NOMO-1 treated with dmso at 0.1 percent for 144 hours (cell line): ENCODE measurements around the gene FALEC.

Source experiments
- DNase-seq: peaks from one replicate; lab custom pipeline; 2025; ENCODE audit not compliant: unreplicated experiment; lab: John Stamatoyannopoulos, UW

FALEC gene

GRCh38 chr1:150511985-150512660, 3.4 kb upstream of the FALEC start:
- DNase-seq: no peak

- no peak for DNase-seq
These were observed 2.7 kb upstream of the FALEC start for GRCh38 chr1:150512846-150513245.

- DNase-seq: no peak
These were observed 2.2 kb upstream of the FALEC start for GRCh38 chr1:150513351-150513791.

GRCh38 chr1:150514260-150514659, 1.3 kb upstream of the FALEC start:
- no peak for DNase-seq

GRCh38 chr1:150514913-150515327, 632 bp upstream of the FALEC start:
- no peak for DNase-seq

- no peak for DNase-seq
These were observed 569 bp downstream of the FALEC start for GRCh38 chr1:150516050-150516591.

GRCh38 chr1:150516616-150517015, 1.1 kb downstream of the FALEC start:
- DNase-seq: no peak

GRCh38 chr1:150521196-150521968, 5.8 kb downstream of the FALEC start:
- DNase-seq: no peak

- DNase-seq: no peak
These were observed 9.8 kb downstream of the FALEC start for GRCh38 chr1:150525348-150525747.

- DNase-seq: no peak
These were observed 12.6 kb downstream of the FALEC start for GRCh38 chr1:150528196-150528595.

- DNase-seq: no peak
These were observed 13.5 kb downstream of the FALEC start for GRCh38 chr1:150529017-150529416.

- DNase-seq: no peak
These were observed 15.1 kb downstream of the FALEC start for GRCh38 chr1:150530491-150531159.

GRCh38 chr1:150532860-150533259, 17.3 kb downstream of the FALEC start:
- no peak for DNase-seq

- DNase-seq: no peak
These were observed 18.4 kb downstream of the FALEC start for GRCh38 chr1:150534002-150534401.

GRCh38 chr1:150535511-150536287, 20.1 kb downstream of the FALEC start:
- DNase-seq: no peak

- no peak for DNase-seq
These were observed 21.5 kb downstream of the FALEC start for GRCh38 chr1:150536836-150537731.

GRCh38 chr1:150537732-150538684, 22.5 kb downstream of the FALEC start:
- DNase-seq: no peak

- no peak for DNase-seq
These were observed 28.1 kb downstream of the FALEC start for GRCh38 chr1:150543500-150544143.
